Measurements from ENCODE around the gene PLEKHG3. TPM values are rescaled to one million over a fixed set of nuclear protein-coding genes. Genes with fewer than 3 reads are reported as not detected.
"Not testable (repeated sequence)": the region's sequence is repeated elsewhere in the genome, so short reads cannot be mapped to it uniquely, and the experiment has no call there.

Gene PLEKHG3
- total RNA-seq, result 10 to 100 TPM; 36.0 to 39.5 TPM

DNA sequence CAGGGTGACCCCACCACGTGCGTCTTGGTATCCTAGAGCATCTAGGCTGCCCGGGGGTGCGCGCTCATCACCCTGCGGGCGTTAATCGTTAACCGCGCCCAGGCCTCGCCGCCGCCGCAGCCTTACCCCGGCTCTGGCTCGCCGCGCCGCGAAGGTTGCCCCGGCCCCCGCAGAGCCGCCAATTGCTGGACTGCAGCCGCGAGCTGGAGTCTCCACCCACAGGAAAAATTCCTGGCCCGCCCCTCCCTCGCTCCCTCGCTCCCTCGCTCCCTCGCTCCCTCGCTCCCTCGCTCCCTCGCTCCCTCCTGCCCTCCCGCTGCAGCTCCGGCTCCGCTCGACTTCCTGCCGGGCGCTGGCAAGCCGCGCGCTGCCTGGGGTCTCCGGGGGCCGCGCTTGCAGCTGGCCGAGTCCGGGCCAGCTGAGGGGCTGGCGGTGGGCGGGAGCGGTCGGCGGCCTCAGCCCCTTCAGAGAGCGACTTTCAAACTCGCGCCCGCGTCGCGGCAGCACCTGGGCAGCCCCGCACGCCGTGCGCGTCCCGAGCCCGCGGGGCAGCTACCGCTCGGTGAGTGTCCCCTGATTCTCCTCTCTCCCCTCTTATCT lies at the start of gene PLEKHG3:
TSS of gene PLEKHG3 (plus strand) at position 282 of the 600 bp plus-strand sequence. CDS start 23,208 bp downstream, outside the sequence.
- Mint-ChIP-seq H3K4me3 (peak within 1 kb of the TSS; percentile 75), H3K4me1 (peaks cover 68% of the 10 kb centered on the region), H3K27ac (peak within 1 kb of the TSS; percentile 73), H3K27me3 (peaks cover 65% of the 10 kb centered on the region), H3K9me3 (no peaks in the 10 kb centered on the region), H3K36me3 (ENCODE audit: low read depth) (peaks cover 5% of the 10 kb centered on the region)
- ChIA-PET CTCF (interaction anchor here (1.1 to 1.5 kb wide), 2 partner anchors 12 to 33 kb away, joined by 3 to 10 read pairs; no protein-coding TSS in a partner anchor), POLR2A (no interaction called here)
- peak; percentile 31 for DNase-seq

DNA sequence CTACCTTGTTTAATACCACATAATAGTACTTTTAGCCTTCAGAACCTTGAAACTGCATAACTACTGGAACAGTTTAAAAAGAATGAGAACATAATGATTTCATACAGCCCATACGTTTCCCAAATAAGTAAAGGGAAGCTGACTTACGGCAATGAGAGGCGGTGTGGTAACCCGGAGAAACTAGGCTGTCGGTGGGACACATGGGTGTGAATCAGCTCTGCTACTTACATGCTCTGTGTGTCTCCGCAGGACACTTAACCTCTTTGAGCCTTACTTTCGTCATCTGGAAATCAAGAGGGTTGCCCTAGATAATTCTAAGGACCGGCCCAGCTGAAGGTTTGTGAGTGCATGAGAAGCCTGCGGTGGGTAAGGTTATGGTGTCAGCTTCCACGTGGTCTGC lies 49.3 kb upstream of the PLEKHG3 start:
- no peak overlapping the region for H3K4me3 Mint-ChIP-seq
- ChIA-PET POLR2A (no interaction called here), CTCF (interaction anchor here (1.1 to 1.3 kb wide), 3 partner anchors 11 to 25 kb away, joined by 3 read pairs; no protein-coding TSS in a partner anchor)

GRCh38 chr14:64656986-64657385 lies 47.2 kb upstream of the PLEKHG3 start:
- no peaks in the 10 kb centered on the region for H3K36me3 Mint-ChIP-seq (ENCODE audit: low read depth)
- POLR2A ChIA-PET, result no interaction called here
- CTCF ChIA-PET, result no interaction called here
- no peak overlapping the region for H3K27ac Mint-ChIP-seq
- peaks cover 18% of the 10 kb centered on the region for H3K4me1 Mint-ChIP-seq
- peaks cover 30% of the 10 kb centered on the region for H3K27me3 Mint-ChIP-seq
- no peak for DNase-seq
- no peak overlapping the region for H3K4me3 Mint-ChIP-seq
- no peaks in the 10 kb centered on the region for H3K9me3 Mint-ChIP-seq

More for the DNA sequence above, 49.3 kb upstream of the PLEKHG3 start:
- Mint-ChIP-seq H3K36me3 (ENCODE audit: low read depth) (no peaks in the 10 kb centered on the region), H3K9me3 (no peaks in the 10 kb centered on the region), H3K27ac (no peak overlapping the region), H3K4me1 (peaks cover 18% of the 10 kb centered on the region), H3K27me3 (peaks cover 21% of the 10 kb centered on the region)
- no peak for DNase-seq

- no peaks in the 10 kb centered on the region for H3K9me3 Mint-ChIP-seq
- peaks cover 27% of the 10 kb centered on the region for H3K27me3 Mint-ChIP-seq
- POLR2A ChIA-PET, result no interaction called here
Observed at GRCh38 chr14:64658201-64658600, 46.0 kb upstream of the PLEKHG3 start.

DNA sequence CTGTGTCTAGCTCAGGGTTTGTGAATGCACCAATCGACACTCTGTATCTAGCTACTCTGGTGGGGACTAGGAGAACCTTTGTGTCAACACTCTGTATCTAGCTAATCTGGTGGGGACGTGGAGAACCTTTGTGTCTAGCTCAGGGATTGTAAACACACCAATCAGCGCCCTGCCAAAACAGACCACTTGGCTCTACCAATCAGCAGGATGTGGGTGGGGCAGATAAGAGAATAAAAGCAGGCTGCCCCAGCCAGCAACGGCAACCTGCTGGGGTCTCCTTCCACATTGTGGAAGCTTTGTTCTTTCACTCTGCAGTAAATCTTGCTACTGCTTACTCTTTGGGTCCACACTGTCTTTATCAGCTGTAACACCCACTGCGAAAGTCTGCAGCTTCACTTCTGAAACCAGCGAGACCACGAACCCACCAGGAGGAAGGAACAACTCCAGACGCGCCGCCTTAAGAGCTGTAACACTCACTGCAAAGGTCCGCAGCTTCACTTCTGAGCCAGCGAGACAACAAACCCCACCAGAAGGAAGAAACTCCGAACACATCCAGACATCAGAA lies 45.4 kb upstream of the PLEKHG3 start:
- peak overlapping the region; percentile 52 for H3K4me3 Mint-ChIP-seq
- peaks cover 27% of the 10 kb centered on the region for H3K27me3 Mint-ChIP-seq
- H3K36me3 Mint-ChIP-seq (ENCODE audit: low read depth); POLR2A ChIA-PET; H3K27ac Mint-ChIP-seq; H3K9me3 Mint-ChIP-seq; DNase-seq: not testable (repeated sequence)
- peaks cover 18% of the 10 kb centered on the region for H3K4me1 Mint-ChIP-seq
- CTCF ChIA-PET, result interaction anchor here (0.6 to 1.6 kb wide), 6 partner anchors 13 to 234 kb away, joined by 3 to 5 read pairs (median 4); no protein-coding TSS in a partner anchor

More at GRCh38 chr14:64658201-64658600, 46.0 kb upstream of the PLEKHG3 start:
- DNase-seq, result no peak
- Mint-ChIP-seq H3K27ac (no peak overlapping the region), H3K4me1 (peaks cover 18% of the 10 kb centered on the region), H3K36me3 (ENCODE audit: low read depth) (no peaks in the 10 kb centered on the region), H3K4me3 (no peak overlapping the region)
- CTCF ChIA-PET, result interaction anchor here (0.6 to 1.6 kb wide), 3 partner anchors 14 to 194 kb away, joined by 4 to 5 read pairs (median 4); no protein-coding TSS in a partner anchor

- Mint-ChIP-seq H3K36me3 (ENCODE audit: low read depth) (no peaks in the 10 kb centered on the region), H3K27me3 (peaks cover 27% of the 10 kb centered on the region), H3K4me1 (peaks cover 14% of the 10 kb centered on the region), H3K9me3 (no peaks in the 10 kb centered on the region), H3K4me3 (peak overlapping the region; percentile 52), H3K27ac (no peak overlapping the region)
- ChIA-PET POLR2A (no interaction called here), CTCF (interaction anchor here (0.9 to 1.6 kb wide), 3 partner anchors 31 to 233 kb away, joined by 3 to 4 read pairs (median 3); no protein-coding TSS in a partner anchor)
- DNase-seq, result no peak
Observed at GRCh38 chr14:64659366-64659765, 44.9 kb upstream of the PLEKHG3 start.

DNA sequence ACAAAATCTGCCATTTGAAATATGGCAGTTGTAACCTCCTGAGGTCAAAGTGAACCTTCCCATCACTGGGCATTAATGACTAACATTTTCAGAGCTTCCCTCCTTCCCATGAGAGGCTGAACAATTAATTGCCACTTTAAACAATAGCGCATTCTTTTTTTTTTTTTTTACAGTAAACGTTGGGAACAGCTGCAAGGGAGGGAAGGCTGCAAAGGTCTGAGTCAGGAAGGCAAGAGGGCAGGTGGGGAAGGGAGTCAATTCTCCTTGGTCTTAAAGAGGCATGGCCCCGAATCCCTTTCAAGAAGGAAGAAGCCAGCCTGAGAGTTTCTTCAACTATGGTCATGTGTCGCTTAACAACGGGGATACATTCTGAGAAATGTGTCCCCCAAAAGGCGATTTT lies 41.0 kb upstream of the PLEKHG3 start:
- H3K27ac Mint-ChIP-seq, result no peak overlapping the region
- H3K36me3 Mint-ChIP-seq (ENCODE audit: low read depth), result no peaks in the 10 kb centered on the region
- H3K27me3 Mint-ChIP-seq, result peaks cover 31% of the 10 kb centered on the region
- ChIA-PET POLR2A (no interaction called here), CTCF (interaction anchor here (0.6 to 1.6 kb wide), 3 partner anchors 10 to 1227 kb away, joined by 4 to 6 read pairs (median 4); no protein-coding TSS in a partner anchor)
- no peak overlapping the region for H3K4me3 Mint-ChIP-seq
- no peak for DNase-seq
- no peaks in the 10 kb centered on the region for H3K9me3 Mint-ChIP-seq
- H3K4me1 Mint-ChIP-seq, result peaks cover 10% of the 10 kb centered on the region

DNA sequence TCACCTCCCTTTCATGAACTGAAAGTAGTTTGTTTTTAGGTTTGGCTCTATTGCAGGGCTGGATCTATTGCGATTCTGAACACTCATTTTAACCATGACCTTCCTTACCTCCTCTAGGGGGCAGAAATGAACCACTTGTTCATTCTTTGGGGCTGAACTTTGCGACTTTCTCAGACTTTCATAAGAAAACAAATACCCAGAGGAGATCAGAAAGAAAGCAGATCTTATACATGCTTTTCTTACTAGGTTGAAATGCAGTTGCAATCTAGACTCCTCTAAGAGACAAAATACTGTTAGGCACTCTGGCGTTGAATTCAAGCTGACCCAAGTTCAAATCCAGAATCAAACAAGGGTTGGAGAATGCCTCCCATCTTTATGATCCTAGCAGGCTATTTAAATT lies 32.6 kb upstream of the PLEKHG3 start:
- Mint-ChIP-seq H3K4me1 (peaks cover 42% of the 10 kb centered on the region), H3K36me3 (ENCODE audit: low read depth) (peaks cover 16% of the 10 kb centered on the region), H3K27me3 (peaks cover 9% of the 10 kb centered on the region), H3K27ac (no peak overlapping the region), H3K9me3 (peaks cover 11% of the 10 kb centered on the region), H3K4me3 (no peak overlapping the region)
- ChIA-PET POLR2A (no interaction called here), CTCF (interaction anchor here (0.6 to 2.6 kb wide), 9 partner anchors 13 to 1710 kb away, joined by 3 to 10 read pairs (median 5); partner anchors contain the start of gene PLEKHG3)
- peak; percentile 58 for DNase-seq

DNA sequence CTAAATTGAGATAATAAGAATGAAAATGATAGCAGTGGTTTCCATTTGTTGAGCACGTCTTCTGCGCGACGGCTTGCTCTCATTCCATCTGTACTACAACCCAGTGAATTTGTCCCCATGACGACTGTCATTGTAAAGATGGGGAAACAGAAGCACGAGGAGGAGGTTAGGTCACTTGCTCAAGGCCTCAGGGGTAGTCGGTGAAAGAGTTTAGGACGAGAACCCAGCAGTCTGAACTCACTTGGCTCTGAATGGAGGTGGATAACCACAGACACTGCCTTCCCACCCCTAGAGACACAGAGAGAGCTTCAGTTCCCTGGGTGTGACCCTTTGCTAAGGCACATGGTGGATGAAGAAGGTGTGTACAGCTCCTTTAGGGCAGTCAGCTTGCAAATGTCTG lies 30.9 kb upstream of the PLEKHG3 start:
- POLR2A ChIA-PET, result no interaction called here

DNA sequence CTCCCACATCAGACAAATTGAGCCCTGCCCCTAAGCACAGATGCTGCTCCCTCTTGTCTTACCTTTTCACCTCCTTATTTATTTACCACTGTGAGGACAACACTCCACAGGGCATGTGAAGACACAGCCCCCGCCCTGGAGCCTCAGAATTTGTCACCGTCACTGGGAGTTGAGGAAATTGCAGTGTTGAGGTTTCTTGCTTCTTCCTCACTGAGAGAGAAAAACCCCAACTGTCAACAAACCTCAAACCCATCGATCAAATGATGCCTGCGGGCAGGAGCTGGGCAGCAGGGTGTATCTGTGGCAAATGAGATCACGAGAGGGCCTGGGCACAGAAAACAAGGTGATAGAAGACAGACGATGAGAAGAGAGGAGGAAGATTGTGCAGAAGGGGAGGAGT lies 30.5 kb upstream of the PLEKHG3 start:
- Mint-ChIP-seq H3K9me3 (peaks cover 11% of the 10 kb centered on the region), H3K27me3 (peaks cover 3% of the 10 kb centered on the region), H3K4me1 (peaks cover 50% of the 10 kb centered on the region), H3K4me3 (peak overlapping the region; percentile 4), H3K27ac (peak overlapping the region; percentile 77), H3K36me3 (ENCODE audit: low read depth) (peaks cover 16% of the 10 kb centered on the region)
- CTCF ChIA-PET, result interaction anchor here (1.9 to 2.1 kb wide), 2 partner anchors 24 to 91 kb away, joined by 5 read pairs; no protein-coding TSS in a partner anchor
- POLR2A ChIA-PET, result no interaction called here
- DNase-seq, result peak; percentile 73

More for the DNA sequence above, 30.9 kb upstream of the PLEKHG3 start:
- H3K4me1 Mint-ChIP-seq, result peaks cover 47% of the 10 kb centered on the region
- peaks cover 16% of the 10 kb centered on the region for H3K36me3 Mint-ChIP-seq (ENCODE audit: low read depth)
- peaks cover 3% of the 10 kb centered on the region for H3K27me3 Mint-ChIP-seq
- peaks cover 11% of the 10 kb centered on the region for H3K9me3 Mint-ChIP-seq
- H3K4me3 Mint-ChIP-seq, result no peak overlapping the region
- no peak for DNase-seq
- CTCF ChIA-PET, result interaction anchor here (1.3 to 2.1 kb wide), 3 partner anchors 10 to 92 kb away, joined by 4 to 5 read pairs (median 5); no protein-coding TSS in a partner anchor
- H3K27ac Mint-ChIP-seq, result peak overlapping the region; percentile 77

- H3K27me3 Mint-ChIP-seq, result peaks cover 3% of the 10 kb centered on the region
- H3K9me3 Mint-ChIP-seq, result peaks cover 11% of the 10 kb centered on the region
- ChIA-PET POLR2A (no interaction called here), CTCF (interaction anchor here (1.9 kb wide), 1 partner anchor 23 kb away, joined by 5 read pairs; no protein-coding TSS in a partner anchor)
- peaks cover 16% of the 10 kb centered on the region for H3K36me3 Mint-ChIP-seq (ENCODE audit: low read depth)
- peak overlapping the region; percentile 77 for H3K27ac Mint-ChIP-seq
- no peak overlapping the region for H3K4me3 Mint-ChIP-seq
- peaks cover 55% of the 10 kb centered on the region for H3K4me1 Mint-ChIP-seq
- DNase-seq, result no peak
Observed at GRCh38 chr14:64674829-64675228, 29.4 kb upstream of the PLEKHG3 start.

DNA sequence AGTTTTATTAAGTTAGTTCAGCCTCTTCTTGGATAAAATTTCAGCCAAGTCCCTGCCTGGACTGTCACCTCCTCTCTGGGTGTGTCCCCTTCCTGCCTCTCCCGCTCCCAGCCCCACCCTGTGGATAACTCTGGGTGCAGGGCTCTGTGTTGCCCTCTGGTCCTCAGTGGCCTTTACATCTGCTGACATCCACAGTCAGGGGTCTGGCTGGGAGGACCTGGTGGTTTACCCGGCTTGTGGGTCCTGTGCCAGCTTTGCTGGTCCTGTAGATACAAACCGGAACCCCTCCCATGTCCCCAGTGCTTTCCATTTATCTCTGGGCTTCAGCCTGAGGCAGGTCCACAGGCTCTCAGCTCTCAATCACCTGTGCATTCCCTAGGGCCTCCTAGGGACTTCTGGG lies 28.9 kb upstream of the PLEKHG3 start:
- DNase-seq, result no peak
- H3K9me3 Mint-ChIP-seq, result peaks cover 11% of the 10 kb centered on the region
- peaks cover 3% of the 10 kb centered on the region for H3K27me3 Mint-ChIP-seq
- CTCF ChIA-PET, result interaction anchor here (1.9 kb wide), 1 partner anchor 23 kb away, joined by 5 read pairs; no protein-coding TSS in a partner anchor
- H3K4me3 Mint-ChIP-seq, result no peak overlapping the region
- H3K4me1 Mint-ChIP-seq, result peaks cover 59% of the 10 kb centered on the region
- POLR2A ChIA-PET, result no interaction called here
- H3K36me3 Mint-ChIP-seq (ENCODE audit: low read depth), result peaks cover 16% of the 10 kb centered on the region
- H3K27ac Mint-ChIP-seq, result no peak overlapping the region

DNA sequence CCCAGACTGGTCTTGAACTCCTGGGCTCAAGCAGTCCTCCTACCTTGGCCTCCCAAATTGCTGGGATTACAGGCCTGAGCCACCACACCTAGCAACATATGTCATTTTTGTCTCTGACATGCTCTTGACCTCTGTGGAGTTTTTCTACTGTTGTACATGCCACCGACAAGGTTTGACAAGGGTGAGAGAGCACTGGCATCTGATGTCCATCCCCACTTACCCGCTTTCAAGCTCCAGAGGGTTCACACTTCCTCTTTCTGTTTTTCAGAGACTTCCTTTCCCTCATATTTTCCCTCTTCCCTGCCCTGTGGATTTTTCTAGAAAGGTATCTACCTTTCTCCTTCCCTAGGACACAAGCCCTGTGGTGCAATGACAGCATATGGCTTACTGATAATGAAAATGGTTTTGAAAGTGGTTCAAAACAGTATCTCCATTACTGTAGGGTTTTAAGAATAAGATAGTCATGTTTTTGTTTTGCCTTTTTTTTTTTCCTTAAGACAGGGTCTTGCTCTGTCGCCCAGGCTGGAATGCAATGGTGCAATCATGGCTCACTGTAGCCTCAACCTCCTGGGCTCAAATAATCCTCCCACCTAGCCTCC lies 27.7 kb upstream of the PLEKHG3 start:
- peak overlapping the region; percentile 50 for H3K27ac Mint-ChIP-seq
- peaks cover 16% of the 10 kb centered on the region for H3K36me3 Mint-ChIP-seq (ENCODE audit: low read depth)

More for the DNA sequence above, 27.7 kb upstream of the PLEKHG3 start:
- Mint-ChIP-seq H3K4me3 (no peak overlapping the region), H3K4me1 (peaks cover 59% of the 10 kb centered on the region), H3K27me3 (no peaks in the 10 kb centered on the region), H3K9me3 (peaks cover 11% of the 10 kb centered on the region)
- no peak for DNase-seq
- POLR2A ChIA-PET, result no interaction called here
- CTCF ChIA-PET, result interaction anchor here (0.8 kb wide), 1 partner anchor 13 kb away, joined by 5 read pairs; no protein-coding TSS in a partner anchor

All from activated CD4-positive, alpha-beta T cell treated with anti-CD3 and anti-CD28 coated beads, Interleukin-2, amount 10 ng/mL, durations not matched to agents 7 days and 5 days (primary cell).